HG03354 (cell line): ENCODE measurements around the gene GNB1.

Source experiments
- ATAC-seq: cut with Tn5 transposase; IDR thresholded peaks from one replicate; pipeline ENCODE4 v1.9.1; 2021; ENCODE audit warnings: mild to moderate bottlenecking; ENCODE audit not compliant: unreplicated experiment, poor library complexity, severe bottlenecking

The GNB1 gene

GRCh38 chr1:1835546-1835945 is 55.3 kb downstream of the GNB1 start:
- no peak for ATAC-seq

- ATAC-seq = peak; percentile 74
These were observed 57.0 kb downstream of the GNB1 start for GRCh38 chr1:1833916-1834325.

- ATAC-seq = no peak
These were observed 57.4 kb downstream of the GNB1 start for GRCh38 chr1:1833456-1833855.

- no peak for ATAC-seq
These were observed 58.1 kb downstream of the GNB1 start for GRCh38 chr1:1832820-1833219.

- no peak for ATAC-seq
These were observed 58.7 kb downstream of the GNB1 start for GRCh38 chr1:1832166-1832565.

GRCh38 chr1:1827089-1827848 is 63.6 kb downstream of the GNB1 start:
- ATAC-seq = no peak

- ATAC-seq = no peak
These were observed 64.4 kb downstream of the GNB1 start for GRCh38 chr1:1826356-1827088.

GRCh38 chr1:1825217-1825616 is 65.7 kb downstream of the GNB1 start:
- no peak for ATAC-seq

GRCh38 chr1:1819762-1820161 is 71.1 kb downstream of the GNB1 start:
- no peak for ATAC-seq

GRCh38 chr1:1817221-1817620 is 73.7 kb downstream of the GNB1 start:
- no peak for ATAC-seq

- ATAC-seq = no peak
These were observed 75.1 kb downstream of the GNB1 start for GRCh38 chr1:1815606-1816281.

GRCh38 chr1:1809489-1809888 is 81.4 kb downstream of the GNB1 start:
- ATAC-seq = no peak

GRCh38 chr1:1808206-1808605 is 82.7 kb downstream of the GNB1 start:
- no peak for ATAC-seq

- no peak for ATAC-seq
These were observed 84.0 kb downstream of the GNB1 start for GRCh38 chr1:1806890-1807289.

- ATAC-seq = no peak
These were observed 86.6 kb downstream of the GNB1 start for GRCh38 chr1:1804301-1804700.

- ATAC-seq = no peak
These were observed 88.0 kb downstream of the GNB1 start for GRCh38 chr1:1802871-1803270.

- ATAC-seq = no peak
These were observed 91.2 kb downstream of the GNB1 start for GRCh38 chr1:1799716-1800115.

- ATAC-seq = no peak
These were observed 93.1 kb downstream of the GNB1 start for GRCh38 chr1:1797731-1798341.

GRCh38 chr1:1796466-1796865 is 94.4 kb downstream of the GNB1 start:
- no peak for ATAC-seq

GRCh38 chr1:1794999-1795398 is 95.9 kb downstream of the GNB1 start:
- ATAC-seq = no peak
